GM23248 (cell line): Measurements from ENCODE around the gene ATP8B2. TPM values are rescaled to one million over a fixed set of nuclear protein-coding genes. Genes with fewer than 3 reads are reported as not detected.

Source experiments
- DNase-seq: peaks from one replicate; pipeline ENCODE4 v3.0.0-alpha.2; 2015
- H2AFZ ChIP-seq: fragments of 200-600 bp; sonication (generic); 2 replicates; pipeline ENCODE4 v1.6.1; 2016; ENCODE audit warnings: antibody characterized with exemption
- H3F3A ChIP-seq: fragments of 200-600 bp; sonication (generic); 2 replicates; pipeline ENCODE4 v1.6.1; 2016; ENCODE audit warnings: mild to moderate bottlenecking, antibody characterized with exemption, mixed run types; ENCODE audit not compliant: insufficient read depth
- H3K27ac ChIP-seq: fragments of 200-600 bp; sonication (generic); 2 replicates; pipeline ENCODE4 v1.5.1; 2016; ENCODE audit warnings: mild to moderate bottlenecking
- H3K27me3 ChIP-seq: fragments of 200-600 bp; sonication (generic); replicated peaks from 2 replicates; pipeline ENCODE4 v1.6.1; 2016; ENCODE audit warnings: mild to moderate bottlenecking; ENCODE audit not compliant: insufficient read depth
- H3K36me3 ChIP-seq: fragments of 200-600 bp; sonication (generic); 2 replicates; pipeline ENCODE4 v1.6.1; 2016; ENCODE audit warnings: low read depth, mild to moderate bottlenecking
- H3K4me1 ChIP-seq: fragments of 200-600 bp; sonication (generic); 2 replicates; pipeline ENCODE4 v1.6.1; 2016; ENCODE audit warnings: mild to moderate bottlenecking; ENCODE audit not compliant: insufficient read depth
- H3K4me2 ChIP-seq: fragments of 200-600 bp; sonication (generic); one replicate; pipeline ENCODE4 v1.6.1; 2016; ENCODE audit warnings: mild to moderate bottlenecking; ENCODE audit not compliant: unreplicated experiment
- H3K4me3 ChIP-seq: fragments of 200-600 bp; sonication (generic); 2 replicates; pipeline ENCODE4 v1.5.1; 2016; ENCODE audit warnings: mild to moderate bottlenecking
- H3K79me2 ChIP-seq: fragments of 200-600 bp; sonication (generic); 2 replicates; pipeline ENCODE4 v1.6.1; 2016; ENCODE audit warnings: mild to moderate bottlenecking; ENCODE audit not compliant: insufficient read depth
- H3K9ac ChIP-seq: fragments of 200-600 bp; sonication (generic); 2 replicates; pipeline ENCODE4 v1.6.1; 2016; ENCODE audit warnings: mild to moderate bottlenecking
- H3K9me2 ChIP-seq: fragments of 200-600 bp; sonication (generic); 2 replicates; pipeline ENCODE4 v1.6.1; 2016; ENCODE audit warnings: mixed run types, mild to moderate bottlenecking, moderate library complexity; ENCODE audit not compliant: insufficient read depth
- H3K9me3 ChIP-seq: fragments of 200-600 bp; sonication (generic); one replicate; pipeline ENCODE4 v1.6.1; 2017; ENCODE audit warnings: low read depth
- H4K20me1 ChIP-seq: fragments of 200-600 bp; sonication (generic); 2 replicates; pipeline ENCODE4 v1.6.0; 2016; ENCODE audit not compliant: insufficient read depth
- EZH2 ChIP-seq: fragments of 200-600 bp; sonication (generic); IDR thresholded peaks from 2 replicates; pipeline ENCODE4 v1.6.1; 2018; ENCODE audit warnings: antibody characterized with exemption, mild to moderate bottlenecking; ENCODE audit not compliant: insufficient read depth, poor library complexity, severe bottlenecking
- EZH2phosphoT487 ChIP-seq: fragments of 200-600 bp; sonication (generic); IDR thresholded peaks from 2 replicates; pipeline ENCODE4 v1.6.1; 2018; ENCODE audit warnings: antibody characterized with exemption, moderate library complexity, mild to moderate bottlenecking, low read depth; ENCODE audit not compliant: insufficient read depth
- WGBS, 2 experiments: methylation state at CpG; one replicate each; pipeline ENCODE4 v1.1.6; 2015 to 2017; ENCODE audit warnings: low lambda C conversion rate in 2 of 2, low coverage in 1 of 2; ENCODE audit errors: missing lambda C conversion rate in 2 of 2; 5-methylcytosine and 5-hydroxymethylcytosine counted together
- in situ Hi-C: fragments of 300-500 bp; cut with MboI; formaldehyde crosslinking; loops from 2 replicates; pipeline ENCODE4 v1.15.0; 2020
- polyA plus RNA-seq: library from polyadenylated mRNA; unstranded; fragments of >200 nt; fragmentation: Nextera tagmentation; extraction: Ambion mirVana; gene quantifications from 2 replicates; pipeline ENCODE4 v1.2.1, GENCODE V29; 2016
- total RNA-seq: library from RNA; depleted of rRNA; stranded (reverse); fragments of >200 nt; shearing (Covaris generic); gene quantifications from 2 replicates; pipeline ENCODE4 v1.2.3, GENCODE V29; 2014

The ATP8B2 gene
- total and polyA plus RNA-seq, 2 experiments from 2014 or later: 20.1 to 200 TPM

GRCh38 chr1:154379301-154379700, 54.0 kb downstream of the ATP8B2 start:
- no peak for DNase-seq
- no peak for TF ChIP-seq EZH2phosphoT487
- no peak for TF ChIP-seq EZH2
- in situ Hi-C loops: no loop called here
- Histone ChIP-seq H3K27ac (no peak overlapping the region), H3F3A (no peaks in the 10 kb centered on the region), H3K4me2 (no peak overlapping the region), H3K36me3 (no peaks in the 10 kb centered on the region), H3K9ac (no peak overlapping the region), H4K20me1 (no peaks in the 10 kb centered on the region), H3K9me3 (no peaks in the 10 kb centered on the region), H3K9me2 (no peaks in the 10 kb centered on the region), H3K79me2 (no peaks in the 10 kb centered on the region), H2AFZ (no peak overlapping the region), H3K4me3 (no peak overlapping the region), H3K27me3 (no peaks in the 10 kb centered on the region), H3K4me1 (no peaks in the 10 kb centered on the region)
- WGBS, 2 experiments: 65 to 69% methylated on average over 15 to 16 of the region's 16 CpGs

DNA sequence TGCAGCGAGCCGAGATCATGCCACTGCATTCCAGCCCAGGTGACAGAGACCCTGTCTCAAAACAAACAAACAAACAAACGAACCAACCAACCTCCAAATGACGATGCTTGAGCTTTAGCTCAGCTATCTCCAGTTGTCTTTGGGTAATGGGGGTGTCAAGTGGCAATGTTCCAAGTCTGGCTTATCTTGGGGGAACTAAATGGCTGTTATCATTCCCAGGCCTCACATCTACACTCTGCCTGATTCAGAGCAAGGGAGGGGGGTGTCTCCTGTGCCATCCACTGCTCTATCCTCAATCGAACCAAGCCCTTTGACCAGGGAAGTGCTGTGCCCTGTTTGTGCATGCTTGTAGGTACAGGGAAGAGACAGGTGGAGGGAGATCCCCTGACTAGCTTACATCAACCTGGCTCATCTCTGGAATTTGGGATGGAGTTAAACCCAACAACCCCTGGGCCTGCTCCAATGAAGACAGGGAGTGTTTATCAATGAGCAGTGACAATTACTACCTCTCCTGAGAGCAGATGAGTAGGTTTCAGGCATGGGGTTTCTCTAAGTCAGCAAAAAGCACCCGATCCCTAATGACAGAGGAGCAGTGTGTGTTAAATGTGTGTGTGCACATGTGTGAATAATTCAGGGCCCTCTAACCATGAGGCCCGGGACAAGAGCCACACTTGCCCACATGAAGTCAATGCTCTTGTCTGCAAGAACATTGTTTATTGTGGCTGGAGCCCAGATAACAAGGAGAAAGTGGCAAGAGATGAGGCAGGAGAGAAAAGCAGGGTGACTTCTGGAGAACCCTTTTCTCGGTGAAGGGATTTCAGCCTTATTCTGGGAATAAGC, 59.5 kb downstream of the ATP8B2 start:
- Histone ChIP-seq H3K27me3 (no peaks in the 10 kb centered on the region), H3K9me2 (no peaks in the 10 kb centered on the region), H4K20me1 (no peaks in the 10 kb centered on the region), H3K4me2 (no peak overlapping the region), H3K27ac (no peak overlapping the region), H3K9me3 (no peaks in the 10 kb centered on the region), H3K36me3 (no peaks in the 10 kb centered on the region), H2AFZ (no peak overlapping the region), H3K9ac (no peak overlapping the region), H3F3A (no peaks in the 10 kb centered on the region), H3K4me1 (no peaks in the 10 kb centered on the region), H3K4me3 (no peak overlapping the region), H3K79me2 (no peaks in the 10 kb centered on the region)
- no peak for TF ChIP-seq EZH2
- in situ Hi-C loops: no loop called here
- no peak for DNase-seq
- WGBS, 2 experiments: 64 to 66% methylated on average over 8 of the region's 8 CpGs

DNA sequence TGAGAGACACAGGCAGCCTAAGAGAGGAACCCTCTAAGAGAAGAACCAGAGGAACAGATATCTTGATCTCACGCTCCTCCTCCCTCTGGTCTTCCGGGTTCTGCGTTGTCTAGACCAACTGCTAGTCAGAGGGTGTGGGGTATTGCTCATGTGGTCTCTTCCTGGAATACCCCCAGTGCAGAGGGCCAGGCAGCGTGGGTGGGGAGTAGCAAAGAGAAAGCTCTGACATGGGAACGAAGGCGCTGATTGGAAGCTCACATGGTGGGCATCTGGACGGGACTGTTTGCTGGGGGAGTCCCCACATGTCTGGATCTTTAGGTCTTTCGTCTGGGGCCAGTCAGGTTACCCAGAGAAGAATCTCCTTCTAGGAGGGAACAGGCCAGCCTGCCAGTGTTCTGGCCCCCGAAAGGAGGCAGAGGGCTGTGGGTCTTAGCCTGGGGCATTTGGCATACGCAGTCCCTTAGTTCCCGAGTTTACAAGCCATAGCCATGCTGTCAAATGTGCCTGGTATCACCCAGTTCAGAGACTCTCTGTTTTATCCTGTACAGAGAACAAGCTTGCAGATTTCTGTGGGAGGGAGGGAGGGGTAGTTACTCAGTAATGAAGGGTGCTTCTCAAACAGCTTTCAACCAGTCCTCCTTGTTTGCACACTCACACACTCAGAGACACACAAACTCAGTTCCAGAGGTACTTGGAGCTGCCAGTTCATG, 61.5 kb downstream of the ATP8B2 start:
- in situ Hi-C loops: no loop called here

GRCh38 chr1:154391086-154391770, 65.9 kb downstream of the ATP8B2 start:
- H3K4me1 ChIP-seq: no peaks in the 10 kb centered on the region
- no peak overlapping the region for H3K9ac ChIP-seq
- H3K9me2 ChIP-seq: no peaks in the 10 kb centered on the region
- no peak for TF ChIP-seq EZH2
- TF ChIP-seq EZH2phosphoT487: no peak
- 78 to 83% methylated on average over 9 of the region's 9 CpGs for WGBS, 2 experiments
- H3K27me3 ChIP-seq: no peaks in the 10 kb centered on the region
- no peak overlapping the region for H2AFZ ChIP-seq
- H3K9me3 ChIP-seq: no peaks in the 10 kb centered on the region
- in situ Hi-C loops: no loop called here
- no peaks in the 10 kb centered on the region for H3K36me3 ChIP-seq
- no peaks in the 10 kb centered on the region for H3K79me2 ChIP-seq
- no peak overlapping the region for H3K27ac ChIP-seq
- H3K4me3 ChIP-seq: no peak overlapping the region
- H4K20me1 ChIP-seq: no peaks in the 10 kb centered on the region
- no peak for DNase-seq
- no peak overlapping the region for H3K4me2 ChIP-seq
- no peaks in the 10 kb centered on the region for H3F3A ChIP-seq

More for the DNA sequence above, 61.5 kb downstream of the ATP8B2 start:
- no peaks in the 10 kb centered on the region for H3F3A ChIP-seq
- no peaks in the 10 kb centered on the region for H3K27me3 ChIP-seq
- TF ChIP-seq EZH2 (no peak), EZH2phosphoT487 (no peak)
- H3K4me3 ChIP-seq: peak overlapping the region; percentile 20; the same call in 1 of the 2 replicates
- H4K20me1 ChIP-seq: no peaks in the 10 kb centered on the region
- no peak overlapping the region for H3K27ac ChIP-seq
- no peak overlapping the region for H3K9ac ChIP-seq
- WGBS, 2 experiments: 21 to 22% methylated on average over 11 of the region's 11 CpGs
- H3K79me2 ChIP-seq: no peaks in the 10 kb centered on the region
- DNase-seq: peak; percentile 61
- H3K36me3 ChIP-seq: no peaks in the 10 kb centered on the region
- no peaks in the 10 kb centered on the region for H3K4me1 ChIP-seq
- peak overlapping the region; percentile 19 for H3K4me2 ChIP-seq
- no peaks in the 10 kb centered on the region for H3K9me2 ChIP-seq
- no peaks in the 10 kb centered on the region for H3K9me3 ChIP-seq
- H2AFZ ChIP-seq: peak overlapping the region; percentile 80
